Activated CD8-positive, alpha-beta T cell treated with anti-CD3 and anti-CD28 coated beads for 36 hours (primary cell): ENCODE data around the gene CIB2. TPM values are rescaled to one million over a fixed set of nuclear protein-coding genes. Genes with fewer than 3 reads are reported as not detected.

ENCODE experiments used
- ATAC-seq: fragments of 200-7000 bp; cut with Tn5 transposase; one replicate; pipeline ENCODE4 v1.10.0; 2021; ENCODE audit warnings: mild to moderate bottlenecking, moderate library complexity
- CTCF ChIA-PET: fragments of 350-600 bp; sonication (Branson Sonifier 250); formaldehyde crosslinking; loops from one replicate; lab custom pipeline; 2021; ENCODE audit warnings: antibody characterized with exemption; lab: Charles Lee
- POLR2A ChIA-PET: fragments of 350-600 bp; sonication (Branson Sonifier 250); formaldehyde crosslinking; loops from one replicate; lab custom pipeline; 2021; ENCODE audit warnings: antibody characterized with exemption; lab: Charles Lee
- DNase-seq: peaks from one replicate; pipeline ENCODE4 v3.0.0-alpha.2; 2020
- H3K27ac Mint-ChIP-seq: one replicate; pipeline ENCODE4 v1.8.0; 2021; ENCODE audit warnings: mild to moderate bottlenecking, mixed read lengths
- H3K27me3 Mint-ChIP-seq: one replicate; pipeline ENCODE4 v1.8.0; 2021; ENCODE audit warnings: mixed read lengths
- H3K36me3 Mint-ChIP-seq: one replicate; pipeline ENCODE4 v1.8.0; 2021; ENCODE audit warnings: low read depth, mixed read lengths
- H3K4me1 Mint-ChIP-seq: one replicate; pipeline ENCODE4 v1.8.0; 2021; ENCODE audit warnings: low read depth, mixed read lengths
- H3K4me3 Mint-ChIP-seq: one replicate; pipeline ENCODE4 v1.8.0; 2021; ENCODE audit warnings: mild to moderate bottlenecking, moderate library complexity, mixed read lengths
- H3K9me3 Mint-ChIP-seq: one replicate; pipeline ENCODE4 v1.8.0; 2021; ENCODE audit warnings: mixed read lengths
- intact Hi-C: fragments of 100-400 bp; cut with micrococcal nuclease; formaldehyde crosslinking; loops from one replicate; pipeline ENCODE4 v1.10.0; 2022
- total RNA-seq, 2 experiments: library from RNA; stranded (reverse); gene quantifications; one replicate each; pipeline ENCODE4 v1.2.3, GENCODE V29; 2021
- TF ChIP-seq, protein P1 (sequence below): fragments of 200-600 bp; IDR thresholded peaks from one replicate; pipeline ENCODE4 v1.8.0; 2022; ENCODE audit warnings: antibody characterized with exemption, mild to moderate bottlenecking

Gene CIB2
- total RNA-seq, 2 experiments from 2014 or later: 1.6 TPM

GRCh38 chr15:78170848-78171773 is 39.9 kb upstream of the CIB2 start:
- no peaks in the 10 kb centered on the region for H3K9me3 Mint-ChIP-seq
- intact Hi-C loops: no loop called here
- no peaks in the 10 kb centered on the region for H3K27me3 Mint-ChIP-seq
- H3K36me3 Mint-ChIP-seq: peaks cover 51% of the 10 kb centered on the region
- no peak overlapping the region for H3K4me3 Mint-ChIP-seq
- ATAC-seq: no peak
- TF ChIP-seq, protein P1, sequence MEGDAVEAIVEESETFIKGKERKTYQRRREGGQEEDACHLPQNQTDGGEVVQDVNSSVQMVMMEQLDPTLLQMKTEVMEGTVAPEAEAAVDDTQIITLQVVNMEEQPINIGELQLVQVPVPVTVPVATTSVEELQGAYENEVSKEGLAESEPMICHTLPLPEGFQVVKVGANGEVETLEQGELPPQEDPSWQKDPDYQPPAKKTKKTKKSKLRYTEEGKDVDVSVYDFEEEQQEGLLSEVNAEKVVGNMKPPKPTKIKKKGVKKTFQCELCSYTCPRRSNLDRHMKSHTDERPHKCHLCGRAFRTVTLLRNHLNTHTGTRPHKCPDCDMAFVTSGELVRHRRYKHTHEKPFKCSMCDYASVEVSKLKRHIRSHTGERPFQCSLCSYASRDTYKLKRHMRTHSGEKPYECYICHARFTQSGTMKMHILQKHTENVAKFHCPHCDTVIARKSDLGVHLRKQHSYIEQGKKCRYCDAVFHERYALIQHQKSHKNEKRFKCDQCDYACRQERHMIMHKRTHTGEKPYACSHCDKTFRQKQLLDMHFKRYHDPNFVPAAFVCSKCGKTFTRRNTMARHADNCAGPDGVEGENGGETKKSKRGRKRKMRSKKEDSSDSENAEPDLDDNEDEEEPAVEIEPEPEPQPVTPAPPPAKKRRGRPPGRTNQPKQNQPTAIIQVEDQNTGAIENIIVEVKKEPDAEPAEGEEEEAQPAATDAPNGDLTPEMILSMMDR: no peak
- H3K27ac Mint-ChIP-seq: peak overlapping the region; percentile 33
- DNase-seq: no peak
- POLR2A ChIA-PET: interaction anchor here (1.1 kb wide), 1 partner anchor 22 kb away, joined by 4 read pairs; the partner anchor contains the start of gene IDH3A
- CTCF ChIA-PET: interaction anchor here (1.3 to 3.5 kb wide), 4 partner anchors 9 to 40 kb away, joined by 3 to 14 read pairs (median 10); no protein-coding TSS in a partner anchor
- peaks cover 37% of the 10 kb centered on the region for H3K4me1 Mint-ChIP-seq

DNA sequence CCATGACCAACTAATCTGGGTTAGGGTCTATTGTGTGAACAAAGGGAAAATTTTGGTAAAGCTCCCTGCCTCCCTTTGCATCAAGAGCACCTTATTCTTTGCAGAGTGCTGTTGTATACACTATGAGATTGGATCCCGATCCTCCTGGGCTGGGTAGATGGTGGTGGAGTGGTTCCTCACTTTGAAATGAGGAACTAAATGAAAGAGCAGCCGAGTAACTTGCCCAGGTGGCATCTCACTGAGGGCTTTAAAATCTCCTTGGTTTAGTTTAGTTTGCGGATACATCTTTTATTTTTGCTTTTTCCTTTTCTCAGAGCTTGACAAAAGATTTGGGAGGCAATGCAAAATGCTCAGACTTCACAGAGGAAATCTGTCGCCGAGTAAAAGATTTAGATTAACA is 37.4 kb upstream of the CIB2 start:
- H3K27ac Mint-ChIP-seq: peak overlapping the region; percentile 27
- CTCF ChIA-PET: interaction anchor here (0.7 to 3.2 kb wide), 6 partner anchors 9 to 254 kb away, joined by 3 to 14 read pairs (median 4); partner anchors contain the start of gene CIB2
- H3K4me1 Mint-ChIP-seq: peaks cover 26% of the 10 kb centered on the region
- intact Hi-C loops: no loop called here
- POLR2A ChIA-PET: interaction anchor here (0.6 to 0.8 kb wide), 2 partner anchors 21 to 1453 kb away, joined by 3 read pairs; no protein-coding TSS in a partner anchor
- DNase-seq: no peak
- peaks cover 63% of the 10 kb centered on the region for H3K36me3 Mint-ChIP-seq
- no peak for ATAC-seq
- no peaks in the 10 kb centered on the region for H3K27me3 Mint-ChIP-seq
- TF ChIP-seq, protein P1: no peak
- H3K9me3 Mint-ChIP-seq: no peaks in the 10 kb centered on the region
- H3K4me3 Mint-ChIP-seq: no peak overlapping the region

DNA sequence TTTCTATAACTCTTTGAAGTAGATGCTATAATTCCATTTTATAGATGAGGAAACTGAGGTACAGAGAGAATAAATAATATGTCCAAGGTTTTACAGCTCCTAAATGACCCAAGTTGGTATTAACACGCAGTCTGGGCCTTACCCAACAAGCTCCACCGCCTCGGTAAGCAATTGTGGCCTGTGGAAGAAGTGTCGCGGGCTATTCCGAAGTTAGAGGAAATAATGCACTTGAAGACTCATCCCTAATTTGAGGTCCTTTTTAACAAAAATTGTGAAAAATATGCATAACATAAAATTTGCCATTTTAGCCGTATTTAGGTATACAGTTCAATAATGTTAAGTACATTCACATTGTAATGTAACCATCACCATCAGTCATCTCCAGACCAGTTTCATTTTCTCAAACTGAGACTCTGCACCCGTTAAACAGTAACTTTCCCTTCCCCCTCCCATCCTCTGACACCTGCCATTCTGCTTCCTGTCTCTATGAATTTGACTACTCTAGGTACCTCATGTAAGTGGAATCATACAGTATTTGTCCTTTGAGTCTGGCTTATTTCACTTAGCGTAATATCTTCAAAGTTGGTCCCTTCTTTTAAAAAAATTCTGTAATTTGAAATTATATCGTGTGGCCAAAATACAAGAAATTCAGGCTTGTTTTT is 36.1 kb upstream of the CIB2 start:
- peaks cover 56% of the 10 kb centered on the region for H3K36me3 Mint-ChIP-seq
- H3K27ac Mint-ChIP-seq: peak overlapping the region; percentile 82
- H3K9me3 Mint-ChIP-seq: no peaks in the 10 kb centered on the region
- intact Hi-C loops: no loop called here
- ChIA-PET POLR2A (interaction anchor here (0.7 to 1.3 kb wide), 5 partner anchors 10 to 458 kb away, joined by 3 to 4 read pairs (median 3); partner anchors contain the start of gene CIB2), CTCF (interaction anchor here (1.0 to 3.2 kb wide), 7 partner anchors 11 to 208 kb away, joined by 3 to 14 read pairs (median 5); no protein-coding TSS in a partner anchor)
- TF ChIP-seq, protein P1: no peak
- ATAC-seq (peak; percentile 99), DNase-seq (peak; percentile 60)
- H3K4me1 Mint-ChIP-seq: peaks cover 20% of the 10 kb centered on the region
- H3K27me3 Mint-ChIP-seq: no peaks in the 10 kb centered on the region
- no peak overlapping the region for H3K4me3 Mint-ChIP-seq

DNA sequence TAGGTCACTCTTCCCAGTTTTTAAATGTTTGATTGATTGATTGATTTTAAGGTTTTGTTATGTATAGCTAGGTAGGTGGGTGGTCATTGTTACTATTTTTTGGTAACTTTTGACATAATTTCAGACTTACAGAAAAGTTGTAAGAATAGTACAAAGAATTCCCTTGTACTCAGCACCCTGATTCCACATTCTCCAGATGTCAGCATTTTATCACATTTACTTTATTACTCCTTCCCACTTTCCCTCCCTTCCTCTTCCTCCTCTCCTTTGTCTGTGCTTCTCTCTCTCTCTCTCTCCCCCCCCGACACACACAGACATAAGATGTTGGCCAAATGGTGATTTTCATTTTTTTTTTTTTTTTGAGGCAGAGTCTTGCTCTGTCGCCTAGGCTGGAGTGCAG is 32.8 kb upstream of the CIB2 start:
- ATAC-seq (no peak), DNase-seq (no peak)
- CTCF ChIA-PET: interaction anchor here (0.9 to 1.3 kb wide), 2 partner anchors 14 to 197 kb away, joined by 3 to 4 read pairs; no protein-coding TSS in a partner anchor
- Mint-ChIP-seq H3K4me3 (no peak overlapping the region), H3K36me3 (peaks cover 49% of the 10 kb centered on the region), H3K27ac (peak overlapping the region; percentile 15), H3K27me3 (no peaks in the 10 kb centered on the region), H3K9me3 (no peaks in the 10 kb centered on the region), H3K4me1 (peaks cover 16% of the 10 kb centered on the region)
- TF ChIP-seq, protein P1: no peak
- intact Hi-C loops: no loop called here
- POLR2A ChIA-PET: interaction anchor here (0.7 kb wide), 1 partner anchor 31 kb away, joined by 3 read pairs; no protein-coding TSS in a partner anchor
